Heart right ventricle (tissue), 16 donors: ENCODE data around the gene PNKD. TPM values are rescaled to one million over a fixed set of nuclear protein-coding genes. Genes with fewer than 3 reads are reported as not detected.

Source experiments
- ATAC-seq, 8 donors: fragments of 200-7000 bp; cut with Tn5 transposase; one replicate each; pipeline ENCODE4 v1.9.1; 2020; ENCODE audit warnings: mild to moderate bottlenecking in 8 of 8, moderate library complexity in 8 of 8, moderate number of reproducible peaks in 1 of 8
- DNase-seq, 2 donors: peaks; one replicate each; pipeline ENCODE4 v3.0.0-alpha.2; 2020
- H3K27ac ChIP-seq, 10 donors: fragments of 200-600 bp; sonication (generic) in 2 of 10; one replicate each; pipeline versions ENCODE4 v1.5.0 to v1.8.0; 2020 to 2022; ENCODE audit warnings: mild to moderate bottlenecking in 3 of 10
- H3K27me3 ChIP-seq, 7 donors: fragments of 200-600 bp; one replicate each; pipeline ENCODE4 v1.8.0; 2021 to 2022; ENCODE audit warnings: mild to moderate bottlenecking in 2 of 7
- H3K36me3 ChIP-seq, 9 donors: fragments of 200-600 bp; sonication (generic) in 1 of 9; one replicate each; pipeline versions ENCODE4 v1.5.0 to v1.8.0; 2020 to 2022; ENCODE audit warnings: mild to moderate bottlenecking in 2 of 9
- H3K4me1 ChIP-seq, 9 donors: fragments of 200-600 bp; sonication (generic) in 1 of 9; one replicate each; pipeline versions ENCODE4 v1.5.0 to v1.8.0; 2020 to 2022; ENCODE audit warnings: mild to moderate bottlenecking in 4 of 9
- H3K4me3 ChIP-seq, 10 donors: fragments of 200-600 bp; sonication (generic) in 2 of 10; one replicate each; pipeline versions ENCODE4 v1.5.0 to v1.8.0; 2020 to 2022; ENCODE audit warnings: mild to moderate bottlenecking in 7 of 10, moderate library complexity in 2 of 10
- H3K9me3 ChIP-seq, 11 donors: fragments of 200-600 bp in 10 of 11; sonication (generic) in 2 of 11; one replicate each; pipeline versions ENCODE4 v1.5.0 to v1.8.0; 2013 to 2022; ENCODE audit warnings: mild to moderate bottlenecking in 2 of 11, control low read depth in 1 of 11, moderate library complexity in 1 of 11
- WGBS, 2 donors: extraction: QIAGEN DNeasy Blood & Tissue Kit; methylation state at CpG; one replicate each; pipeline ENCODE4 v1.1.7; 2013; ENCODE audit warnings: inconsistent platforms in 1 of 2; 5-methylcytosine and 5-hydroxymethylcytosine counted together
- intact Hi-C, 10 donors: fragments of 100-400 bp; cut with DNase I; formaldehyde crosslinking; loops; one replicate each; pipeline versions ENCODE4 v1.11.1 to v1.14.2; 2022
- polyA plus RNA-seq, 2 donors: library from polyadenylated mRNA; stranded (reverse); fragments of 200-250 nt; gene quantifications; one replicate each; pipeline ENCODE4 v1.2.3, GENCODE V29; 2013
- total RNA-seq, 10 donors: library from RNA; stranded (reverse); fragmentation: NEBNext Ultra II Directional in 3 of 10; extraction: Animal tissue kit (Norgen Biotek cat#: 25700) in 3 of 10; gene quantifications; one replicate each; pipeline versions ENCODE4 v1.2.1 to v1.2.4, GENCODE V29; 2021 to 2023
- TF ChIP-seq, protein P1 (sequence below), 9 donors: fragments of 200-600 bp; sonication (generic) in 2 of 9; IDR thresholded peaks; one replicate each; pipeline versions ENCODE4 v1.5.0 to v1.8.0; 2021 to 2022; ENCODE audit warnings: antibody characterized with exemption in 9 of 9, mild to moderate bottlenecking in 5 of 9, moderate library complexity in 1 of 9
- donor health status: Arrhythmogenic right ventricular cardiomyopathy.
- donor health status: ischemic (EF 13 %, LVEDD 7.1; RV severe dilation, severe dysfunction).
- donor health status: healthy with polysubstance abuse.
- donor health status: DM: no; HTN: yes; CAD: no.
- donor health status: DM: no; HTN: no; CAD: no.
- donor health status: ischemic (EF 25% LVEDD 6.9; RV normal size, moderate dysfunction).
- donor health status: ischemic (EF 25% LVEDD 5.7; RV mildly dilated, moderate dysfunction).
- donor health status: healthy.
- donor health status: DM: yes; HTN: yes; CAD: no.
- donor health status: Ischemic cardiomyopathy.
- donor health status: ischemic (EF 35%, LVEDD 5.7; RV mildly dilated, moderate dysfunction).
- donor health status: nonischemic (EF 11% LVEDD 7.7; RV severe dilation, severe dysfunction).
- donor health status: DM: yes; HTN: yes; CAD: no.
- donor health status: PGD.
- donor health status: ischemic (EF 29% LVEDD 5.4; RV normal size, mild dysfunction).
- donor health status: nonischemic (EF 23%, LVEDD 6.1; RV moderate dilation, normal function).

Gene PNKD
- total and polyA plus RNA-seq, 12 donors, result 56.9 to 138 (median 75.7) TPM

GRCh38 chr2:218229851-218230250 lies 40.5 kb upstream of the PNKD start:
- Histone ChIP-seq H3K27me3 (no peaks in the 10 kb centered on the region), H3K27ac (peak overlapping the region in 7 of 10 donors; percentile 58 to 81 (median 63)), H3K4me3 (peak overlapping the region in 1 of 10 donors; percentile 22), H3K4me1 (peaks cover 0 to 76% (median 33%) of the 10 kb centered on the region in 9 donors), H3K36me3 (peaks cover 0 to 100% (median 51%) of the 10 kb centered on the region in 9 donors), H3K9me3 (no peaks in the 10 kb centered on the region)
- DNase-seq (no peak), ATAC-seq (peak in 2 of 8 donors; percentile 34 to 40)
- intact Hi-C loops, result no loop called here
- 85 to 88% methylated on average over 4 of the region's 4 CpGs for WGBS, 2 donors
- TF ChIP-seq, protein P1, sequence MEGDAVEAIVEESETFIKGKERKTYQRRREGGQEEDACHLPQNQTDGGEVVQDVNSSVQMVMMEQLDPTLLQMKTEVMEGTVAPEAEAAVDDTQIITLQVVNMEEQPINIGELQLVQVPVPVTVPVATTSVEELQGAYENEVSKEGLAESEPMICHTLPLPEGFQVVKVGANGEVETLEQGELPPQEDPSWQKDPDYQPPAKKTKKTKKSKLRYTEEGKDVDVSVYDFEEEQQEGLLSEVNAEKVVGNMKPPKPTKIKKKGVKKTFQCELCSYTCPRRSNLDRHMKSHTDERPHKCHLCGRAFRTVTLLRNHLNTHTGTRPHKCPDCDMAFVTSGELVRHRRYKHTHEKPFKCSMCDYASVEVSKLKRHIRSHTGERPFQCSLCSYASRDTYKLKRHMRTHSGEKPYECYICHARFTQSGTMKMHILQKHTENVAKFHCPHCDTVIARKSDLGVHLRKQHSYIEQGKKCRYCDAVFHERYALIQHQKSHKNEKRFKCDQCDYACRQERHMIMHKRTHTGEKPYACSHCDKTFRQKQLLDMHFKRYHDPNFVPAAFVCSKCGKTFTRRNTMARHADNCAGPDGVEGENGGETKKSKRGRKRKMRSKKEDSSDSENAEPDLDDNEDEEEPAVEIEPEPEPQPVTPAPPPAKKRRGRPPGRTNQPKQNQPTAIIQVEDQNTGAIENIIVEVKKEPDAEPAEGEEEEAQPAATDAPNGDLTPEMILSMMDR (IDR thresholded peaks at IDR 0.05), result no peak

DNA sequence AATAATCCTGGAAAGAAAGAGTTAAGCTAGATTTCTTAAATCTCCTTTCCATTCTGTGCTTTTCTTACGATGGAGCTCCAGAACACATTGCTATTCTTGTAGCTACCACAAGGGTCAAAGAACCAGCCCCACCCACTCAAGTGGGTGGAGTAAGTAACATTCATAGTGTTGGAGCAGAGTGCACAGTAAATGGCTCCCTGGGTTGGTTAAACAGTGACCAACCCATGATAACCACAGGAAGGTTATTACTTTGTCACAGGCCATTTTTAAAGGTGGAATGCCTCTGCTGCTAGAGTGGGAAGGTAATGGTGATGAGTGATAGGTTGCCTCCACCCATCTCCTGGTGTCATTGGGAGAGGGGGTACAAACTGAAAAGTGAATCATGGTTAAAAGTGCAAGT lies 39.4 kb upstream of the PNKD start:
- 4 to 8% methylated on average over 1 of the region's 1 CpG for WGBS, 2 donors
- H3K4me3 ChIP-seq, result no peak overlapping the region
- H3K9me3 ChIP-seq, result no peaks in the 10 kb centered on the region
- H3K27ac ChIP-seq, result peak overlapping the region in 1 of 10 donors; percentile 81
- TF ChIP-seq, protein P1 (IDR thresholded peaks at IDR 0.05), result peak in 4 of 9 donors; percentile 14 to 29 (median 16)
- ATAC-seq (peak in 1 of 8 donors; percentile 55), DNase-seq (no peak)
- no peaks in the 10 kb centered on the region for H3K27me3 ChIP-seq
- H3K4me1 ChIP-seq, result peaks cover 0 to 66% (median 33%) of the 10 kb centered on the region in 9 donors
- intact Hi-C loops, result no loop called here
- peaks cover 0 to 100% (median 56%) of the 10 kb centered on the region in 9 donors for H3K36me3 ChIP-seq

- ATAC-seq, result no peak
- H3K4me3 ChIP-seq, result no peak overlapping the region
- 86 to 91% methylated on average over 4 of the region's 4 CpGs for WGBS, 2 donors
- H3K9me3 ChIP-seq, result no peaks in the 10 kb centered on the region
- intact Hi-C loops, result no loop called here
- no peaks in the 10 kb centered on the region for H3K27me3 ChIP-seq
- no peak overlapping the region for H3K27ac ChIP-seq
- H3K36me3 ChIP-seq, result peaks cover 0 to 100% (median 53%) of the 10 kb centered on the region in 9 donors
- peaks cover 0 to 42% (median 27%) of the 10 kb centered on the region in 9 donors for H3K4me1 ChIP-seq
- DNase-seq, result no peak
- TF ChIP-seq, protein P1 (IDR thresholded peaks at IDR 0.05), result no peak
Observed at GRCh38 chr2:218233543-218233942, 36.8 kb upstream of the PNKD start.

DNA sequence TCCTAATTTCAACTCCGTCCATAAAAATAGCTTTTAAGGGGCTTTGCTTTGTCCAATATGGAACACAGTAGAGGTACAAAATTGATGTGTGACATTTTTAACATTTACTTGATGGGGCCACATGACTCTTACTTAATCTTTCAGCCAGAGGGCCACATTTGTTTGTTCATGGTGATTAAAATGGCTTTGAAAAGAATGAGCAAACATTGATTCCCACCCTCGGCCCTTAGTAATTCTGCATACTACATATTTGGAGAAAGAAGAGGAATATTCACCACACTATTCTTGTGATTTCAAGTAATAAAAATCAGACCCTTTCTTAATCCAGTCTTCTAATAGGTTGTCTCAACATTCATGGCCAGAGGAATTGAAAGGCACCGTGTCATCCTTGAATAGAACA lies 35.8 kb upstream of the PNKD start:
- DNase-seq, result no peak
- intact Hi-C loops, result no loop called here
- WGBS, 2 donors, result 62 to 63% methylated on average over 3 of the region's 3 CpGs
- H3K4me1 ChIP-seq, result peaks cover 0 to 32% (median 17%) of the 10 kb centered on the region in 9 donors
- H3K27me3 ChIP-seq, result no peaks in the 10 kb centered on the region
- no peak overlapping the region for H3K4me3 ChIP-seq
- TF ChIP-seq, protein P1 (IDR thresholded peaks at IDR 0.05), result no peak
- peaks cover 0 to 100% (median 58%) of the 10 kb centered on the region in 9 donors for H3K36me3 ChIP-seq
- ATAC-seq, result no peak
- no peak overlapping the region for H3K27ac ChIP-seq
- H3K9me3 ChIP-seq, result no peaks in the 10 kb centered on the region
